H54 (cell line): ENCODE results near the gene NYAP1.
"Not testable (repeated sequence)": the region's sequence is repeated elsewhere in the genome, so short reads cannot be mapped to it uniquely, and the experiment has no call there.

Source experiments
- DNase-seq: peaks from one replicate; pipeline ENCODE4 v3.0.0; 2011; ENCODE audit warnings: low spot score, mixed read lengths; ENCODE audit not compliant: insufficient read length
- FAIRE-seq: peaks from 3 replicates; lab custom pipeline; 2011; peaks lifted over from hg19 to GRCh38; lab: Jason Lieb, UNC
- POLR2A ChIP-seq: IDR thresholded peaks from 2 replicates; pipeline ENCODE4 v1.6.1; 2011; ENCODE audit warnings: low read depth, mild to moderate bottlenecking, low read length

The NYAP1 gene

GRCh38 chr7:100483722-100484672, at the start of gene NYAP1:
Gene NYAP1 (plus strand): TSS chr7:100483927. CDS start chr7:100485312, 1,385 bp downstream.
- no peak for DNase-seq
- FAIRE-seq, result no peak
- TF ChIP-seq POLR2A, result no peak

GRCh38 chr7:100434297-100435144, 49.2 kb upstream of the NYAP1 start:
- TF ChIP-seq POLR2A, result no peak
- no peak for FAIRE-seq
- no peak for DNase-seq

- FAIRE-seq (no peak), DNase-seq (peak; percentile 48)
These were observed 48.1 kb upstream of the NYAP1 start for GRCh38 chr7:100435401-100436304.

GRCh38 chr7:100437150-100438100, 46.3 kb upstream of the NYAP1 start:
- no peak for TF ChIP-seq POLR2A
- no peak for DNase-seq
- FAIRE-seq, result no peak

More at GRCh38 chr7:100435401-100436304, 48.1 kb upstream of the NYAP1 start:
- peak; percentile 31; the same call in 1 of the 2 replicates for TF ChIP-seq POLR2A

GRCh38 chr7:100438172-100438571, 45.6 kb upstream of the NYAP1 start:
- no peak for TF ChIP-seq POLR2A
- DNase-seq (no peak), FAIRE-seq (no peak)

GRCh38 chr7:100438731-100439130, 45.0 kb upstream of the NYAP1 start:
- DNase-seq, FAIRE-seq: not testable (repeated sequence)

GRCh38 chr7:100439244-100439643, 44.5 kb upstream of the NYAP1 start:
- not testable (repeated sequence) for FAIRE-seq, DNase-seq

- no peak for FAIRE-seq
- TF ChIP-seq POLR2A, result no peak
- DNase-seq, result no peak
These were observed 41.8 kb upstream of the NYAP1 start for GRCh38 chr7:100441641-100442535.

- no peak for TF ChIP-seq POLR2A
- DNase-seq (no peak), FAIRE-seq (no peak)
These were observed 40.5 kb upstream of the NYAP1 start for GRCh38 chr7:100443096-100443840.
